ENCODE data around the gene TMEM132A.

Gene TMEM132A

DNA sequence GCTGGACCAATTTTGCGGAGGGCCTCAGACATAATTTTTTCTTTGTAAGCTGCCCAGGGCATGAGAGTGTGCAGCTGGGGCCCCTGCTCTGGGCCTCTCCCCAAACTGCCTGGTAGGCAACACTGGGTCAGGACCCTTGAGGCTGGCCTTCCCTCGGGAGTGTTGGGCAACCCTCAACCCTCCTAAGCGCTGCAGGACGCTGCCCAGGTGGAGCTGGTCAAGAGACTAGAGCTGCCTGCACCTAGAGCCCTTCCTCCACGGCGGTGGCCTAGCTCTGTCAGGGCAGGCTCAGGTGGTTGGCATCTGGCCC is 505 bp upstream of the TMEM132A start:
- no peak for DNase-seq

DNA sequence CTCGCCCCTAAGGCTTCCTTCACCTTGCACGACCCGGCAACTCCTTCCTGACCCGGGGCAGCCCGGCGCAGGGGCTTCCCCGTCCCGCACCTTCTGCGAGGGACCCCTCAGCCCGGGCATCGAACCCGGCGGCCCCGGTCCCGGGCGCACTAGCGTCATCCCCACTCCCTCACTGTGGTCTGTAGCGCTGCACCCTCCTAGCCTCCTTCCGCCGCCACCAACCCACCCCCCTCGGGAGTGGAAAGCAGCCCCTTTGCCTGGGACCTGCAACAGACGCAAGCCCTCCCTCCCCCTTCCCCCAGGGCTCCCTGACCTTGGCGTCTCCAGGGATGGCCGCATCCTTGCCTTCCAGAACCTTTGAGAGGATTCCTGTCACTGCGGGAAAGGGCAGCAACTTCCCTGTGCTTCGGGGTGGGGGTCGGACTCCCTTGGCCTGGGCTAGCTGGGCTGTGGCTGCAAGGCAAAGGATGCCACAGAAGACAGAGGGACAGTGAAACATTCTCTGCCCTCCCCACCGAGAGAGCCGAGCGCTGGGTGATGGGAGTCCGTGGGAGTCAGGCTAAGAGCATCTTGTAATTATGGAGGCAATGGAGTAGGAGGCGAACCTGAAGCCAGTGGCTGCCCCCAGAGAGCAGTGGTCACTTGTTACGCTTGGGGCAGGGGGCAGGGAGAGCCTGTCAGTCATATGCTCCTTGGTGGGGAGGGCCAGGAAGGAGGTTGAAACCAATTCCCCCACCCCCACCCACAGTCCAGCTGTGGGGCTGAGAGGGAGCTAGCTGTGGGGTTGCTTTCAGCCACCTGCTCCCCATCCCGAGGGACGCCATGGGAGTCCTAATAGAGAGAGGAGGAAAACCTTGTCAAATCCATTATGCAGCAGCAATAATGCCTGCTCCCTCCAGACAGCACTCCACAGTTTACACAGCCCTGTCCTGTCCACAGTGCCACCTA is 920 bp downstream of the TMEM132A start:
- DNase-seq, result no peak

DNA sequence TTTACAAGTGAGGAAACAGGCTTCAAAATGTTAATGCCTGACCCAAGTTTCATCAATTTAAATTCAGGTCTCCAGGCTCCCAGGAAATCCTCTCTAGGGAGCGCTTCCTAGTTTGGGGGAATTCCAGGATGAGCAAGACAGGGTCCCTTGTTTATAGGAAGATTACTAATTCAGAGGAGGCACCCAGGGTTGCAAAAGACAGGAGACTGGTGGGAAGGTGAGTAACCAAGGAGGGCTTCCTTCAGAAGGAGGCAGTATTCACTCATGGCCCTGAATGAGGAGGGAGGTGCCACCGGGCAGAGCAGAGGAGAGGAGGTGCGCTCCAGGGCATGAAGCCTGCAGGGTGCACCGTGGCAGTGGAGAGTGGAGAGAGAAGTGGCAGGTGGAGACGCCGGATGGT is 1.6 kb downstream of the TMEM132A start:
- DNase-seq, result no peak

DNA sequence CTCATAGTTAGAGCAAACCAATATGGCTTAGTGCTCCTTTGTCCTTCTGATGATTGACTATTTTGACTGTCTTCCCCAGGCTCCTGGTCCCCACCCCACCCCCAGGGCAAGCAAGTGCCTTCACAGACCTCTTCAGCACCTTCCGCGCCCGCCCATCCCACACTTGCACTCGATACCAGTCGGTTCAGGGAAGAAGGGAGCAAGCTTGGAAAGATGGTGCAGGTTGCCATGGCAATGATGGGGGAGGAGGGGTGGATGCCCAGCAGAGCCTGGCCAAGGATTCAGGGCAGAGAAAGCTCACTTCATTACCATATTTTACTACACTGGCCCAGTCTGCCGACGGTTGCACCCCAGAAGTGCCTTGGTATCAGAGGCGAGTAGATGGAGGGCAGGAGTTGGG is 2.2 kb downstream of the TMEM132A start:
- DNase-seq, result no peak

DNA sequence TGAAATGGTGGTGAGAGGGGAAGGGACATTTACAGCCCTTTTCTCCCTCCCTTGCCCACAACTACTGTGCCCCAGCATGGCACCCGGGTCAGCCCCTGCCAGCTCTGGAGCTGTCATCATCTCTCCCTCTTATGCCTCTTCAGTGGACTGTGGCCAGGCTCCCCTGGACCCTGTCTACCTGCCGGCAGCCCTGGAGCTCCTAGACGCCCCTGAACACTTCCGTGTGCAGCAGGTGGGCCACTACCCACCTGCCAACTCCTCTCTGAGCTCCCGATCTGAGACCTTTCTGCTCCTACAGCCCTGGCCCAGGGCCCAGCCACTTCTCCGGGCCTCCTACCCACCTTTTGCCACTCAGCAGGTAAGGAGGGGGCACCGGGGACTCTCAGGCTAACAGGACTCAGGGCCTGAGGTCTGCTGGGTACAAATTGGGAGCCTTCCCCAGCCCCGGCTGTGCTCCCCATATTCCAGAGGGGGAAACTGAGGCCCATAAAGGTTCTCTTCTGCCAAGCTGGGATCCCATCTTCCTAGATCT is 2.9 kb downstream of the TMEM132A start:
- no peak for DNase-seq

DNA sequence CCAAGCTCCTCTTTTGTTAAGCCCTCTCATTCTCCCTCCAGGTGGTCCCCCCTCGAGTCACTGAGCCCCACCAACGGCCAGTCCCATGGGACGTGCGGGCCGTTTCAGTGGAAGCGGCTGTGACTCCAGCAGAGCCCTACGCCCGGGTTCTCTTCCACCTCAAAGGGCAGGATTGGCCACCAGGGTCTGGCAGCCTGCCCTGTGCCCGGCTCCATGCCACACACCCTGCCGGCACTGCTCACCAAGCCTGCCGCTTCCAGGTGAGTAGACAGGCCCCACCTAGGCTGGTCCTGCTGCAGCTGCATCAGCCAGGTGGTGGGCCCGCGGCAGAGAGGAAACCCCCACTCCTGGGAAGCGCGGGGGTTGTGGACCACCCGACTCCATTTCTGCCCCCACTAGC is 3.3 kb downstream of the TMEM132A start:
- no peak for DNase-seq

DNA sequence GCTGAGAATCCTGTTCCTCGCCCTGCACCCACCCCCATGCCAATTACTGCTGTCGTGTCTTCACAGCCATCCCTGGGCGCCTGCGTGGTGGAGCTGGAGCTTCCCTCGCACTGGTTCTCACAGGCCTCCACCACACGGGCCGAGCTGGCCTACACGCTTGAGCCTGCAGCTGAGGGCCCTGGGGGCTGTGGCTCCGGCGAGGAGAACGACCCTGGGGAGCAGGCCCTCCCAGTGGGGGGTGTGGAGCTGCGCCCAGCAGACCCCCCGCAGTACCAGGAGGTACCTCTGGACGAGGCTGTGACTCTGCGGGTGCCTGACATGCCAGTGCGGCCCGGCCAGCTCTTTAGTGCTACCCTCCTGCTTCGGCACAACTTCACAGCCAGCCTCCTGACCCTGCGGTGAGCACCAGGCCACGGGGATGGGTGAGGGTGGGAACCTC is 4.3 kb downstream of the TMEM132A start:
- DNase-seq, result no peak

DNA sequence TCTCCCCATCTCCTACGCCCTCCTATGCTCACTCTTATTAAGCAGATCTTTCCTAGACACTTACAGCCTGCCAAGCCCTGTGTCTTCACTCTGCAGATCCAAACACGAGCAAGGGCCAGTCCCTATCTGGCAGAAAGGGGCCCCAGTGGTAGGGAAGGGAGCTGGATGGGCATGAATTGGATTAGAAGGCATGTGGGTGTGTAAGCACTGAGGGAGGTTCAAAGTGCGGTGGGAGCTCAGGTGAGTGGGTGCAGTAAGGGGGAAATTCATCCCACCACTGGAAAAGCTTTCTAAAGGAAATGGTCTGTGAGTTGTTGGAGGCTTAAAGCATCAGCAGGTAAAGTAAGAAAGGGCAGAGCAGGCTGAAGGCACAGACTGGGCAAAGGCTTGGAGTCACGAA is 5.5 kb downstream of the TMEM132A start:
- no peak for DNase-seq

DNA sequence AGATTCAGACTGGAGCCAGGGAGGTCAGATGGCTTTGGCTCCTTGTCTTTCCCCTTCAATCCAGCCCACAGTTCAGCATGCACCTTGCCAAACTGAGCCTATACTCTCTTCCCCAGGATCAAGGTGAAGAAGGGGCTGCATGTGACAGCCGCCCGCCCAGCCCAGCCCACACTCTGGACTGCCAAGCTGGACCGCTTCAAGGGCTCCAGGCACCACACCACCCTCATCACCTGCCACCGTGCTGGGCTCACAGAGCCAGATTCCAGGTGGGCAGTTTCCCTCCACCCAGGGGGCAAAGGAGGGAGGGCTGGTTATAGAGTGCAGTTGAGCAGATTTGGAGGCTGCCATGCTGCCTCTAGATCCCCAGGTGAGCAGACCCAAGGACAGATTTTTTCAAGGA is 6.1 kb downstream of the TMEM132A start:
- no peak for DNase-seq

DNA sequence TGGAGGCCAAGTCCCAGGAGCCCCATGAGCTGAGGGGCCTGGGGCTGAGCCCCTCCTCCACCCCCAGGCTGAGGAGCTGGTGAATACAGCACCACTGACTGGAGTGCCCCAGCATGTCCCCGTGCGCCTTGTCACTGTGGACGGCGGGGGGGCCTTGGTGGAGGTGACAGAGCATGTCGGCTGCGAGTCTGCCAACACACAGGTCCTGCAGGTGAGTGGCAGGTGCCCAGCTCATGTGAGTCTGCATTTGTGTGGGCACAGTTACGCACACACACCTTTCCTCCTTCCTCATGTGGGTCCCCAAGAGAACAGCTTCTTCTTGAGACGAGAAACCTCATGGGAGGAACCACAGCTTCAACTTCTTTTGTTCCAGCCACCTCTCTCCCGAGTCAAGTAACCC is 7.7 kb downstream of the TMEM132A start:
- no peak for DNase-seq

DNA sequence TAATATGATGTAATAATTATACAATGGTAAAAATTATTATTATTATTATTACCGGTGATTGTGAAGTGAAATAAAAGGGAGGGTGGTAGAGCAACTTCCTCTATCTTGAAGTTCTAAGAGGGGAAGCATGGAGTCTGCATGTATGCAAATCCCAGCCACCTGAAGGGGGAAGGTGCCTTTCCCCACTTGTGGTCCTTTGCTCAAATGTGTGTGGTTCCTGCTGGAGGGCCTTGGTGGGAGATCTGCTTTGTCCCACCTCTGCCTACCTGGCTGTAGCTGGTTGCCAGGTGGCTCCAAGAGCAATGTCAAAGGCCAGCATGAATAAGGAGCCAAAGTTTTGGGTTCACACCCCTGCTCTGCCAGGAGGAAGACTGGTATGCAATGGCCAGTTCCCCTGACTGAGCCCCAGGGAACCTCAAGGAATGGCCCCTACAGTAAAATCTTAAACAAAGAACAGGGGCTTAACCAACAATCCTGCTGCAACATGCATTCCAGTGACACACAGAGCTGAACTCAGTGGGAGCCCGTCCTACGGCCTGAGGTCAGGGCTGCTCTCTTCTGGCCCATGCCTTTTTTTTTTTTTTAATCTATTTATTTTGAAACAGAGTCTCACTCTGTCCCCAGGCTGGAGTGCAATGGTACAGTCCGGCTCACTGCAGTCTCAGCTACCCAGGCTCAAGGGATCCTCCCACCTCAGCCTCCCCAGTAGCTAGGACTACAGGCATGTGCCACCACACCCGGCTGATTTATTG is 8.5 kb downstream of the TMEM132A start:
- DNase-seq, result no peak

DNA sequence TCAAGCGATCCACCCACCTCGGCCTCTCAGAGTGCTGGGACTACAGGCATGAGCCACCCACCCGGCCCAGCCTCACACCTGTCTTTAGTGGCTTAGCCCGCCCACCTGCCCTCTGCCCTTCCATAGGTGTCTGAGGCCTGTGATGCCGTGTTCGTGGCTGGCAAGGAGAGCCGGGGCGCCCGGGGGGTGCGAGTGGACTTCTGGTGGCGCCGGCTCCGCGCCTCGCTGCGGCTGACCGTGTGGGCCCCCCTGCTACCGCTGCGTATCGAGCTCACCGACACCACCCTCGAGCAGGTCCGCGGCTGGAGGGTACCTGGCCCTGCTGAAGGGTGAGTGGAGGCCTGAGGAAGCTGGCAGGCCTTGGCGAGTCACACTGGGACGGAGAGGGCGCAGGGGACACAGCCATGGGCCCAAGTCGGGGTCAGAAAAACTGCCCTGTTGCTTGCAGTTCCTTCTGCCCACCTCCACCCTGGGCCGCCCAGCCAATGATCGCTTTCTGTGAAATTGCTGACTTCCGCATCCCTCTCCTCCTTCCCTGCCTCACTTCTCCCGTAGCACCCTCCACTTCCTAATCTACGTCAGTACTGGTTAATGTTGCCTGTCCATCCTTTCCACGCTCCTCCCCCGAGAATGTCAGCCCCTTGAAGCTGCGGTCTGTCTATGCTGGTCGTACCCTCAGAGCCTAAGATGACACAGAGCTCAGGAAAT is 9.3 kb downstream of the TMEM132A start:
- no peak for DNase-seq

DNA sequence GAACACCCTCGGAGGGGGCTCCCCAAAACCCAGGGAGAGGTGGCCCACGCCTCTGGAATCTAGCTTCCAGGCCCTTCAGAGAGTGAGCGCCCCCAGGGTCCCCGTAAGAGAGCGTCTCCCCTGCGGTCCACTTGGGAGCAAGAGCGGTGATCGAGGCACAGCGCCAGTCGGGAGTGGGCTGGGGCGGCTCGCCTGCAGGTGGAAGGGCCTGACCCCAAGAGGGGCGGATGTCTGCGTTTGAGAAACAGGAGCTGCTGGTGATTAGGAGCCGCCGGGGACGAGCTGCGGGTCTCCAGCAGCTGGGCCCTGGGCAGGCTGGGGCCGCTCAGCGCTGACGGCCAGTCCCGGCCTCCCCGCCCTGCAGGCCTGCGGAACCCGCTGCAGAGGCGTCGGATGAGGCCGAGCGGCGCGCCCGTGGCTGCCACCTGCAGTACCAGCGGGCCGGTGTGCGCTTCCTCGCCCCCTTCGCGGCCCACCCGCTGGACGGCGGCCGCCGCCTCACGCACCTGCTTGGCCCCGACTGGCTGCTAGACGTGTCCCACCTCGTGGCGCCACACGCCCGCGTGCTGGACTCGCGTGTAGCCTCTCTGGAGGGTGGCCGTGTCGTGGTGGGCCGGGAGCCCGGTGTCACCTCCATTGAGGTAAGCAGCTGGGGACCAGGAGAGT is 10.0 kb downstream of the TMEM132A start:
- DNase-seq, result no peak

DNA sequence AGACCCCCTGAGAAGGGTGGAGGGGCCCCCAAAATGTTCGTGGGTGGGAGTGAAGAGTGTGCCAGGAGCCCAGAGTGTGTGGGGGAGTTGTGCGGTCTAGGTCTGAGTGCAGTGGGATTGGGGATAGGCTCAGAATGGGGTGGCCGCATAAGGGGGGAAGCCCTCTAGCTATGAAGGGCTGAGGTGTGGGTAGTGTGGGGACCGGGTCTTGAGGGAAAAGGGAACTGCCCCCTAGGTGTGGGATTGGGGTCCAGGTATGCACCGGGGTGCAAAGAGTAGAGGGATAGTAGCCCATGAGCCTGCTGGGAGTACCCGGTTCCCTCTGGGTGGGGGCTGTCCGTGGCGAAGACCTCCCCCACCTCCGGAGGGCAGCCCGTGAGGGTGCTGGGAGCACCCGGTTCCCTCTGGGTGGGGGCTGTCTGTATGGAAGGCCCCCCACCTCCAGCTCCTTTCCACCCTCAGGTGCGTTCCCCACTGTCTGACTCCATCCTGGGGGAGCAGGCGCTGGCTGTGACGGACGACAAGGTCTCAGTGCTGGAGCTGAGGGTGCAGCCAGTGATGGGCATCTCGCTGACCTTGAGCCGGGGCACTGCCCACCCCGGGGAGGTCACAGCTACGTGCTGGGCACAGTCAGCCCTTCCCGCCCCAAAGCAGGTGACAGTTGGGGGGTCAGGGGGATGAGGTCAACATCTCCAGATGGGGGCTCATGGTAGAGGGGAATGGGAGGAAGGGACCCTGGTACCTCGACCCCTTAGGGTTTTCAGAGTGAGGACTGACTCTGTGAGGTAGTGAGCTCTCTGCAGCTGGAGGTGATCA is 10.7 kb downstream of the TMEM132A start:
- no peak for DNase-seq

DNA sequence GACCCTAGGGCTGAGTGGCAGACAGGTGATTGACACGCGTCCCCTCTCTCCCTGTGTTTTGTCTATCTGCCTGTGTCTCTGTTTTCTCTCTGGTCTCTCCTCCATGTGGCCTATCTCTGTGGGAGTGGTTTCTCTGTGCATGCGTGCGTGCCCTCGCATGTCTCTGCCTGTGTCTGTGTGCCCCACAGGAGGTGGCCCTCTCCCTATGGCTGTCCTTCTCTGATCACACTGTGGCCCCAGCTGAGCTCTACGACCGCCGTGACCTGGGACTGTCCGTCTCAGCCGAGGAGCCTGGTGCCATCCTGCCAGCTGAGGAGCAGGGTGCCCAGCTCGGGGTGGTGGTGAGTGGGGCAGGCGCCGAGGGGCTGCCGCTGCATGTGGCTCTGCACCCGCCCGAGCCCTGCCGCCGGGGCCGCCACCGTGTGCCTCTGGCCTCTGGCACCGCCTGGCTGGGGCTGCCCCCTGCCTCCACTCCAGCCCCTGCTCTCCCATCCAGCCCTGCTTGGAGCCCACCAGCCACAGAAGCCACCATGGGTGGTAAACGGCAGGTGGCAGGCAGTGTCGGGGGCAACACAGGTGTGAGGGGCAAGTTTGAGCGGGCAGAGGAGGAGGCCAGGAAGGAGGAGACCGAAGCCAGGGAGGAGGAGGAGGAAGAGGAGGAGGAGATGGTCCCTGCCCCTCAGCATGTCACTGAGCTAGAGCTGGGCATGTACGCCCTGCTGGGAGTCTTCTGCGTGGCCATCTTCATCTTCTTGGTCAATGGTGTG is 11.6 kb downstream of the TMEM132A start:
- DNase-seq, result no peak

DNA sequence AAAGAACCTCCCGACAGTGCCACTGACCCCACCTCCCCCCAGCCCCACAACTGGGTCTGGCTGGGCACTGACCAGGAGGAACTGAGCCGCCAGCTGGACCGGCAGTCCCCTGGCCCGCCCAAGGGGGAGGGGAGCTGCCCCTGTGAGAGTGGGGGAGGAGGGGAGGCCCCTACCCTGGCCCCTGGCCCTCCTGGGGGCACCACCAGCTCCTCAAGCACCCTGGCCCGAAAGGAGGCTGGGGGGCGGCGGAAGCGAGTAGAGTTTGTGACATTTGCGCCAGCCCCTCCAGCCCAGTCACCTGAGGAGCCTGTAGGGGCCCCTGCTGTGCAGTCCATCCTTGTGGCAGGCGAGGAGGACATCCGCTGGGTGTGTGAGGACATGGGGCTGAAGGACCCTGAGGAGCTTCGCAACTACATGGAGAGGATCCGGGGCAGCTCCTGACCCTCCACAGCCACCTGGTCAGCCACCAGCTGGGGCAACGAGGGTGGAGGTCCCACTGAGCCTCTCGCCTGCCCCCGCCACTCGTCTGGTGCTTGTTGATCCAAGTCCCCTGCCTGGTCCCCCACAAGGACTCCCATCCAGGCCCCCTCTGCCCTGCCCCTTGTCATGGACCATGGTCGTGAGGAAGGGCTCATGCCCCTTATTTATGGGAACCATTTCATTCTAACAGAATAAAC is 12.3 kb downstream of the TMEM132A start:
- DNase-seq, result no peak

DNA sequence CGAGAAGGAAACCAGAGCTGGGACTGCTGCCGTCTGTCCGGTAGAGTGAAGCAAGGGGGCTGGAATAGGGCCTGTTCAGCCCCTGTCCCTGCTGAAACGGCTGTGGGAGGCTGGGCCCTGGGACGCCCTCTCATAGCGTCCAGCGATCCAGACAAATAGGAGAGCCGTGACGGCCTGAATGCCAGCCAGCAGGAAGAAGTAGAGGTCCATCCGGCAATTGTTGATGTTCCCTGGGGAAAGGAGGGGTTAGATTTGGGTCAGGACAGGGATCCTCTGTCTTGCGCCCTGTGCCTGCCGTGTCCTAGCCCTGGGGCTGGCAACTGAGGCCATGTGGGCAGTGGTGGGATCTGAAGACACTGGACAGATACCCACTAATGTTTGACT is 12.9 kb downstream of the TMEM132A start:
- DNase-seq, result no peak

DNA sequence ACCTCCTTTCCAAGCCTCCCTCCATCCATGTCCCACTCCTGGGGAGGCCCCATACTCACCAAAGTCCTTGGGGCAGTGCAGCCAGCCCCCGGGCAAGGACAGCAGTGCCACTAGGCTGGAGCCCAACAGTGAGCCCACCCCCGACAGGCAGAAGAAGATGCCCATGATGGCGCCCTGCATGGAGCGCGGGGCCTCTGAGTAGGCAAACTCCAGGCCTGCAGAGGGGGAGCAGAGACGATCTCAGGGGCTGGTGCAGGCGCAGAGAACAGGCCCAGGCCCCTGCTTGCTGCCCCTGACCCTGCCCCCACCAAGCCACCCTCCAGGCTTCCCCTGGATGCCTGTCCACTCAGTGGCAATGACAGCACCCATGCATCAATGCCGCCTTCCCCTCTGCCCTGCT is 13.6 kb downstream of the TMEM132A start:
- no peak for DNase-seq

DNA sequence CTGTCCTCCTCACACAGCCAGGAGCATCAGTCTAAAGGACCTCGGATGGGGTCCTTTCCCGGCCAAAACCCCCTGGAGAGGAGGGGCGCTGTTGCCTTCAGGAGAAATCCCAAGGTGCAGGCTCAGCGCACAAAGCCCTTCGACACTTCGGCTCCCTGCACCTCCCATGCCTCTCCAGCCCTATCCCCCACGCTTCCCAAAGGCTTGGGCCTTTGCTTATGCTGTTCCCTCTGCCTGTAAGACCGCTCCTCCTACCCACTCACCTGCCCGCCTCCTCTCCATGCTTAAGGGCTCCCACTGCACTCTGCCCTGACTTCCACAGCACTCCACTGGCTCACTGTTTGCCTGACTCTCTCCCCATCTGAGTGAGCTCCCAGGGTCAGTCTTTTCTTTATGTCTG is 14.2 kb downstream of the TMEM132A start:
- no peak for DNase-seq

DNA sequence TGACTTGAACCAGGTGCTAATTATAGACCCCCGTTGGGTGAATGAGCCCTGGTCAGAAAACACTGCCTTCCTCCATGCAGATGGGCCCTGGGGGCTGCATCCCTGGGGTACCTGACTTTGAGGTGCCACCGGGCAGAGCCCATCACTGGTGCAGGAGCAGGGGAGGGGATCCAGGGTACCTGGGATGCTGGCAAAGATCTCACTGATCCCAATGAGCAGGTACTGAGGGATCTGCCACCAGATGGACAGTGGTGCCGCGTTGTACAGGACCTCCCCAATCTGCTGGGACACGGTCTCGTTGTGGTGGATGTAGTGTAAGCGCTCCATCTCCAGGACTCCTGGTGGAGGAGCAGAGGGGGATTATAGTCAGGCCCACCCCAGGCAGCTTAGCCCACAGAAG is 15.0 kb downstream of the TMEM132A start:
- no peak for DNase-seq

DNA sequence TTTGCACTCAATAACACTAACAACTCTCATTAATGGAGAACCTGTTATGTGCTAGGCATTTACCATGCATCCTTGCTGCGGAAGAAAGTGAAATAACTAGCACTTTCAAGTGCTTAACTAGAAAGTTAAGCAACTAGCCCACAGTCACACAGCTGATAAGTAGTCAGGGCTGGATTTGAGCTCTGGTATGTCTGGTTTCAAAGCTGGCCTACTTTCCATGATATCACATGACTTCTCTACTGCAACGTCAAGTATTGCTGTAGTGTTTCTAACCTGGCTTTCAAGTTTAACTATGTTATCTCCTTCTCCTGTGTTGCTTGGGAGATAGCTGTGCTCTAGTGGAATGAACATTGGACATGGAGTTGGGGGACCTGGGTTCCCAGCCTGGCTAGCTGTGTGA is 15.6 kb downstream of the TMEM132A start:
- DNase-seq, result no peak
